Smooth muscle cell (in vitro differentiated cells): ENCODE results near the gene MICAL3. TPM values are rescaled to one million over a fixed set of nuclear protein-coding genes. Genes with fewer than 3 reads are reported as not detected.

Experiments
- DNase-seq: peaks from one replicate; lab custom pipeline; 2025; ENCODE audit not compliant: unreplicated experiment; lab: John Stamatoyannopoulos, UW
- H2AFZ ChIP-seq: fragments of 200-600 bp; sonication (generic); 2 replicates; pipeline ENCODE4 v1.6.0; 2016; ENCODE audit warnings: antibody characterized with exemption, low read depth, mild to moderate bottlenecking
- H3F3A ChIP-seq: fragments of 200-600 bp; sonication (generic); 2 replicates; pipeline ENCODE4 v1.6.0; 2017; ENCODE audit warnings: antibody characterized with exemption, low read depth
- H3K27ac ChIP-seq: fragments of 200-600 bp; sonication (generic); 2 replicates; pipeline ENCODE4 v1.5.1; 2016; ENCODE audit warnings: low read depth, mild to moderate bottlenecking
- H3K27me3 ChIP-seq: fragments of 200-600 bp; sonication (generic); 2 replicates; pipeline ENCODE4 v1.6.1; 2016; ENCODE audit warnings: low read depth, mild to moderate bottlenecking
- H3K36me3 ChIP-seq: fragments of 200-600 bp; sonication (generic); 2 replicates; pipeline ENCODE4 v1.5.1; 2016; ENCODE audit warnings: low read depth
- H3K4me1 ChIP-seq: fragments of 200-600 bp; sonication (generic); 2 replicates; pipeline ENCODE4 v1.5.1; 2016; ENCODE audit warnings: low read depth
- H3K4me2 ChIP-seq: fragments of 200-600 bp; sonication (generic); 2 replicates; pipeline ENCODE4 v1.6.0; 2016; ENCODE audit warnings: mild to moderate bottlenecking
- H3K4me3 ChIP-seq: fragments of 200-600 bp; sonication (generic); 2 replicates; pipeline ENCODE4 v1.5.1; 2016; ENCODE audit warnings: mild to moderate bottlenecking
- H3K79me2 ChIP-seq: fragments of 200-600 bp; sonication (generic); 2 replicates; pipeline ENCODE4 v1.6.0; 2016; ENCODE audit warnings: low read depth, mild to moderate bottlenecking
- H3K9ac ChIP-seq: fragments of 200-600 bp; sonication (generic); 2 replicates; pipeline ENCODE4 v1.6.0; 2016; ENCODE audit warnings: low read depth
- H3K9me3 ChIP-seq: fragments of 200-600 bp; sonication (generic); replicated peaks from 2 replicates; pipeline ENCODE4 v1.5.1; 2016; ENCODE audit warnings: low read depth
- H4K20me1 ChIP-seq: fragments of 200-600 bp; sonication (generic); 2 replicates; pipeline ENCODE4 v1.6.0; 2016; ENCODE audit warnings: low read depth
- CTCF ChIP-seq: fragments of 200-600 bp; sonication (generic); IDR thresholded peaks from 2 replicates; pipeline ENCODE4 v1.5.1; 2017; ENCODE audit warnings: borderline replicate concordance, mild to moderate bottlenecking, antibody characterized with exemption; ENCODE audit not compliant: insufficient read depth, poor library complexity, severe bottlenecking
- WGBS: methylation state at CpG from one replicate; pipeline ENCODE4 v1.1.7; 2016; ENCODE audit warnings: low lambda C conversion rate; 5-methylcytosine and 5-hydroxymethylcytosine counted together
- polyA plus RNA-seq: library from polyadenylated mRNA; unstranded; fragments of >200 nt; fragmentation: Nextera tagmentation; extraction: Ambion mirVana; gene quantifications from 2 replicates; pipeline ENCODE4 v1.2.1, GENCODE V29; 2016
- total RNA-seq: library from RNA; depleted of rRNA; stranded (reverse); fragments of >200 nt; gene quantifications from 2 replicates; pipeline ENCODE4 v1.2.3, GENCODE V29; 2014

Gene MICAL3
- total and polyA plus RNA-seq, 2 experiments from 2014 or later: 3.1 to 28.6 TPM

DNA sequence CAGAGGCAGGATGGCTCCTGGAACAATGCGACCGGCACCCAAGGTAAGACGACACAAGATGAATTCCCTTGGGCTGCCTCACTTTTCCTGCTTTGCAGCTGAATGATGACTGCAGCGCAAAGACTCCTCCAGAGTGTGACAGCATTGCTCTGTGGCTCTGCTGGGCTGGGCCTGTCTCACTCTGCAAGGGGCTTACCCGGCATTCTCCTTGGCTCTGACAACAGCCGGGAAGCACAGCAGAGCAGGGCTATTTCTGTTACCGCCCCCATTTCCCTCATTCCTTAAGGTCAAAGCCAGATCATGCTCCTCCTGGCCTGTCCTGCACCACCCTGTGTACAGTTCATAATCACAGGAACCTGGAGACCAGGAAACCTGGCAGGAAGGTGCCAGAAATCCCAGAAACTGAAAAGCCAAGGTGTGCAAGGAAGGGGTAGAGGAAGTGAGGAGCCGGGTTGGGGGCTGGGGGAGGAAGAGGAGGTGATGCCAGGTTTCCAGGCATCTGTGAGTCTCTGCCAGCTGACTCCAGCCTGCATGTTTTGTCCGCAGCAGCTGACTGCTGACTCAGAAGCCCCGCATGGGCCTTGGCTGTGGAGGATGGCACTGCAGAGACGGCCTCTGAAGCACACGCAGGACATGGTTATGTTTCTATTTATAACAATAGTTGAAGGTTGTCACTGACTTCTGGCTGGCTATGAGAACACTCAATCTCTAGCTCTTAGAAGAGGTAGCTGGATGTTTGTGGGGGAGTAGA is 113.6 kb downstream of the MICAL3 start:
- Histone ChIP-seq H3K36me3 (peaks cover 2% of the 10 kb centered on the region), H3K9ac (peak overlapping the region; percentile 74), H3F3A (peaks cover 27% of the 10 kb centered on the region), H2AFZ (no peak overlapping the region), H4K20me1 (peaks cover 38% of the 10 kb centered on the region), H3K27me3 (no peaks in the 10 kb centered on the region), H3K4me1 (peaks cover 19% of the 10 kb centered on the region), H3K9me3 (no peaks in the 10 kb centered on the region), H3K79me2 (peaks cover 80% of the 10 kb centered on the region), H3K27ac (peak overlapping the region; percentile 91), H3K4me3 (no peak overlapping the region), H3K4me2 (peak overlapping the region; percentile 74)
- peak; percentile 62 for DNase-seq
- TF ChIP-seq CTCF: peak; percentile 30
- WGBS: 10% methylated on average over 12 of the region's 12 CpGs

DNA sequence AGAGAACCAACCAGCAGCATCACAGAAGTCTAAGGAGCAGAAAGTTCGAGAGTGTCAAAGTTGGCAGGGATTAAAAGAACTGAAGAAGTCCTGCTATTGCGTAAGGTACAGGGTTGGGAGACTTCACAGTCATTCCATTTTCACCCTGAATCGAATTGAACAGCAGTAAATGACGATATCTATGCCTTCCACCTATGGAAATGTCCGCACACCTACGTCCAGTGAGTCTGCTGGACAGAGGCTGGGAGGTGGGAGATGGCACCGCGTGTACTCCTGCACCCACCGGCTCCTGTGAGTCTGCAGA is 116.7 kb downstream of the MICAL3 start:
- DNase-seq: no peak
- H3K27me3 ChIP-seq: no peaks in the 10 kb centered on the region
- WGBS: 94% methylated on average over 9 of the region's 9 CpGs
- H2AFZ ChIP-seq: no peak overlapping the region
- H3K4me3 ChIP-seq: no peak overlapping the region
- peaks cover 39% of the 10 kb centered on the region for H4K20me1 ChIP-seq
- no peak overlapping the region for H3K27ac ChIP-seq
- H3K9ac ChIP-seq: no peak overlapping the region
- peaks cover 64% of the 10 kb centered on the region for H3K79me2 ChIP-seq
- no peak for TF ChIP-seq CTCF
- peaks cover 22% of the 10 kb centered on the region for H3F3A ChIP-seq
- H3K9me3 ChIP-seq: no peaks in the 10 kb centered on the region
- peaks cover 22% of the 10 kb centered on the region for H3K4me1 ChIP-seq
- H3K4me2 ChIP-seq: no peak overlapping the region
- peaks cover 4% of the 10 kb centered on the region for H3K36me3 ChIP-seq

- Histone ChIP-seq H3K36me3 (peaks cover 4% of the 10 kb centered on the region), H3K9me3 (no peaks in the 10 kb centered on the region), H3K27me3 (no peaks in the 10 kb centered on the region), H4K20me1 (peaks cover 39% of the 10 kb centered on the region), H2AFZ (no peak overlapping the region), H3K4me2 (no peak overlapping the region), H3K4me3 (no peak overlapping the region), H3F3A (peaks cover 22% of the 10 kb centered on the region), H3K9ac (no peak overlapping the region), H3K79me2 (peaks cover 59% of the 10 kb centered on the region), H3K4me1 (peaks cover 22% of the 10 kb centered on the region), H3K27ac (no peak overlapping the region)
- no peak for TF ChIP-seq CTCF
- 92% methylated on average over 16 of the region's 16 CpGs for WGBS
- DNase-seq: no peak
Observed at GRCh38 chr22:17906978-17907747, 117.2 kb downstream of the MICAL3 start.
